HG02642 (cell line): ENCODE measurements around the gene CD59.
"Not testable (repeated sequence)": the region's sequence is repeated elsewhere in the genome, so short reads cannot be mapped to it uniquely, and the experiment has no call there.

Source experiments
- ATAC-seq: cut with Tn5 transposase; IDR thresholded peaks from one replicate; pipeline ENCODE4 v1.9.1; 2021; ENCODE audit warnings: mild to moderate bottlenecking; ENCODE audit not compliant: unreplicated experiment, poor library complexity

The CD59 gene

GRCh38 chr11:33718440-33718839, 17.8 kb downstream of the CD59 start:
- ATAC-seq, result no peak

- ATAC-seq, result no peak
Measured at GRCh38 chr11:33716243-33716642, 20.0 kb downstream of the CD59 start.

GRCh38 chr11:33713856-33714398, 22.3 kb downstream of the CD59 start:
- ATAC-seq, result no peak

GRCh38 chr11:33713151-33713855, 22.9 kb downstream of the CD59 start:
- no peak for ATAC-seq

- ATAC-seq, result no peak
Measured at GRCh38 chr11:33712436-33712835, 23.8 kb downstream of the CD59 start.

GRCh38 chr11:33709466-33709865, 26.8 kb downstream of the CD59 start:
- ATAC-seq, result no peak

- no peak for ATAC-seq
Measured at GRCh38 chr11:33708985-33709384, 27.2 kb downstream of the CD59 start.

- not testable (repeated sequence) for ATAC-seq
Measured at GRCh38 chr11:33707831-33708230, 28.4 kb downstream of the CD59 start.

GRCh38 chr11:33706966-33707365, 29.3 kb downstream of the CD59 start:
- no peak for ATAC-seq

GRCh38 chr11:33706546-33706945, 29.7 kb downstream of the CD59 start:
- no peak for ATAC-seq

GRCh38 chr11:33704240-33705002, 31.8 kb downstream of the CD59 start:
- ATAC-seq, result no peak

- no peak for ATAC-seq
Measured at GRCh38 chr11:33703788-33704187, 32.4 kb downstream of the CD59 start.

- no peak for ATAC-seq
Measured at GRCh38 chr11:33703234-33703633, 33.0 kb downstream of the CD59 start.

GRCh38 chr11:33701302-33702230, 34.7 kb downstream of the CD59 start:
- no peak for ATAC-seq

- ATAC-seq, result peak; percentile 97
Measured at GRCh38 chr11:33700502-33701271, 35.5 kb downstream of the CD59 start, which contains the start of gene C11orf91. TSS of gene C11orf91 (minus strand) at chr11:33700826. CDS start at chr11:33700740, 86 bp downstream.

- no peak for ATAC-seq
Measured at GRCh38 chr11:33700063-33700501, 36.1 kb downstream of the CD59 start.

GRCh38 chr11:33699515-33700062, 36.6 kb downstream of the CD59 start:
- no peak for ATAC-seq

GRCh38 chr11:33698921-33699320, 37.3 kb downstream of the CD59 start:
- no peak for ATAC-seq

- no peak for ATAC-seq
Measured at GRCh38 chr11:33697997-33698396, 38.2 kb downstream of the CD59 start.
